HUES48 (cell line): Measurements from ENCODE around the gene MYH3.

ENCODE experiments used
- H3K27ac ChIP-seq: one replicate; pipeline ENCODE4 v1.7.0; 2013; ENCODE audit warnings: low read depth, low read length, inconsistent platforms
- H3K27me3 ChIP-seq: 2 replicates; pipeline ENCODE4 v1.6.1; 2013; ENCODE audit warnings: mild to moderate bottlenecking, low read length; ENCODE audit not compliant: control insufficient read depth, insufficient read depth
- H3K36me3 ChIP-seq: 2 replicates; pipeline ENCODE4 v1.6.1; 2013; ENCODE audit warnings: low read length; ENCODE audit not compliant: control insufficient read depth, insufficient read depth
- H3K4me1 ChIP-seq: 2 replicates; pipeline ENCODE4 v1.6.1; 2013; ENCODE audit warnings: mild to moderate bottlenecking, low read length; ENCODE audit not compliant: control insufficient read depth, insufficient read depth
- H3K4me3 ChIP-seq: 2 replicates; pipeline ENCODE4 v1.5.1; 2013; ENCODE audit warnings: mild to moderate bottlenecking, low read depth, low read length
- H3K9ac ChIP-seq: 2 replicates; pipeline ENCODE4 v1.6.1; 2013; ENCODE audit warnings: mild to moderate bottlenecking, low read depth, low read length, moderate library complexity
- H3K9me3 ChIP-seq: 2 replicates; pipeline ENCODE4 v1.6.1; 2013; ENCODE audit warnings: low read length; ENCODE audit not compliant: control insufficient read depth, insufficient read depth

The MYH3 gene

DNA sequence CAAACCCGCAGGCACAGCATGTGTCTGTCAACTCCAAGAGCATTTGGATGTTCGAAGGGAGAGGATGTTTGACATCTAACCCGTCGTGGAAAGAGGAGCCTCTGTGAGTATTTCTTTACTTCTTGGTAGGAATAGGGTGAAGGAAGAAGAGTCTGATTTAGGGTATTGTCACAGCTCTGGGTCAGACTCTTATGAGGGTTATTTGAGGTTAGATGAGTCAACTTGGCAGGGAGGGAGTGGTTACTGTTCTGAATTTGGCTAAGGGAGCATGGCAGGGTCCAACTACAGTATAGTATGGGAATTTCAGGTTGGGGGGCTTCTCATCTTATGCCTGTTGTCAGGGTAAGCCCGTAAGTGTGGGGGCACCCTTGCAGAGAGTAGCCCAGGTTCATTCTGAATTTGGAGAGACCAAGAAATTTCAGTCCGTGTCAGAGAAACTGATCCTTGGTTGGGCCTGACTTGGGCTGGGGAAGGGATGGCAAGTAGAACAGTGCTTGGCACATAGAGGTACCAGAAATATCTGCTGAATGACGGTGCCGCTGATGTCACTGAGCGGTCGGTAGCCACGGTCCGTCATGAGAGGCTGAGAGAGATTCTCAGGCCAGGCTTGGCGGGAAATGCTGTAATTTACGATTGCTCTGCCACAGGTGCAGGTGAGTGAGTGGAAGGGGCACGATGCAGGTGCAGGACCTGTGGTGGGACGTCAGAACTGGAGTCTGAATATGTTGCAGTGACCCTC lies 43.2 kb downstream of the MYH3 start:
- no peak overlapping the region for H3K27ac ChIP-seq

GRCh38 chr17:10612957-10613744 lies 44.0 kb downstream of the MYH3 start:
- H3K36me3 ChIP-seq, result no peaks in the 10 kb centered on the region
- no peaks in the 10 kb centered on the region for H3K27me3 ChIP-seq
- no peaks in the 10 kb centered on the region for H3K9me3 ChIP-seq
- no peak overlapping the region for H3K27ac ChIP-seq
- no peak overlapping the region for H3K4me3 ChIP-seq
- no peaks in the 10 kb centered on the region for H3K4me1 ChIP-seq
- no peak overlapping the region for H3K9ac ChIP-seq

More for the DNA sequence above, 43.2 kb downstream of the MYH3 start:
- Histone ChIP-seq H3K27me3 (no peaks in the 10 kb centered on the region), H3K4me3 (no peak overlapping the region), H3K9me3 (no peaks in the 10 kb centered on the region), H3K36me3 (no peaks in the 10 kb centered on the region), H3K9ac (no peak overlapping the region), H3K4me1 (no peaks in the 10 kb centered on the region)

DNA sequence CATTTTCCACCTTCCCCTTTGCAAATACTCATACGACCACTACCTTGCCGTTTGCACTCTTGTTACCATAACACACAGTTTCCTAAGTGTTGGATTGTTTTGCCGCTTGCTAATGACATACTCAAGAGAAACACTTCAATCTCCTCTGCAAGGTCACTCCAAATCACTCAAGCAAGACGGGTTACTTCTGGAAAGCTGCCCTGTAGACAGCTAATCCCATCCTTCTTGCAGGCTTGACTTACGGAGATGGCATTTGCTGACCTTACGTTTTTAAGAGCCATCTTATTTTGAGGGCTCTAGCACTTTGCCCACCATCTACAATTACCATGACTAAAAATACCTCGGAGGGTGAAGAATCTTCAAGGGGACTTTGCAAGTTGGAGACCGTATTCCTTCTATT lies 46.2 kb downstream of the MYH3 start:
- Histone ChIP-seq H3K27me3 (no peaks in the 10 kb centered on the region), H3K36me3 (no peaks in the 10 kb centered on the region), H3K9ac (no peak overlapping the region), H3K27ac (no peak overlapping the region), H3K9me3 (no peaks in the 10 kb centered on the region), H3K4me3 (no peak overlapping the region), H3K4me1 (no peaks in the 10 kb centered on the region)

- Histone ChIP-seq H3K9ac (no peak overlapping the region), H3K36me3 (no peaks in the 10 kb centered on the region), H3K4me3 (no peak overlapping the region), H3K27ac (no peak overlapping the region), H3K27me3 (no peaks in the 10 kb centered on the region), H3K9me3 (no peaks in the 10 kb centered on the region), H3K4me1 (no peaks in the 10 kb centered on the region)
Observed at GRCh38 chr17:10608244-10608643, 48.9 kb downstream of the MYH3 start.

DNA sequence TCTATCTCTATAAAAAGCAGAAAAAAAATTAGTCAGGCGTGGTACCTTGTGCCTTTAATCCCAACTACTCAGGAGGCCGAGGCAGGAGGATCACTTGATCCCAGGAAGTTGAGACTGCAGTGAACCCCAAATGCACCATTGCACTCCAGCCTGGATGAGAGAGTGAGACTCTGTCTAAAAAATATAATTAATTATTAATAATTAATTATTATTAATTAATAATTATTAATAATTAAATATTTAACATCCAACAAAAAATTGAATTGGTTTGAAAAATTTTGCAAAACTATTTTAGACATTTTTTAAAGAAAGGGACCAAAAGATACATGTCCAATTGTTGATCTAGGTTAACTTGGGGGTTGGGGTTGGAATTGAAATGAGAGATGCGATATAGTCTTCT lies 51.0 kb downstream of the MYH3 start:
- no peaks in the 10 kb centered on the region for H3K4me1 ChIP-seq
- no peak overlapping the region for H3K9ac ChIP-seq
- no peaks in the 10 kb centered on the region for H3K9me3 ChIP-seq
- H3K4me3 ChIP-seq, result no peak overlapping the region
- no peaks in the 10 kb centered on the region for H3K27me3 ChIP-seq
- H3K36me3 ChIP-seq, result no peaks in the 10 kb centered on the region
- no peak overlapping the region for H3K27ac ChIP-seq

GRCh38 chr17:10605221-10605783 lies 51.8 kb downstream of the MYH3 start:
- H3K4me3 ChIP-seq, result no peak overlapping the region
- H3K9me3 ChIP-seq, result no peaks in the 10 kb centered on the region
- no peak overlapping the region for H3K27ac ChIP-seq
- H3K9ac ChIP-seq, result no peak overlapping the region
- H3K36me3 ChIP-seq, result no peaks in the 10 kb centered on the region
- H3K27me3 ChIP-seq, result no peaks in the 10 kb centered on the region
- H3K4me1 ChIP-seq, result no peaks in the 10 kb centered on the region; the same call in 1 of the 2 replicates

DNA sequence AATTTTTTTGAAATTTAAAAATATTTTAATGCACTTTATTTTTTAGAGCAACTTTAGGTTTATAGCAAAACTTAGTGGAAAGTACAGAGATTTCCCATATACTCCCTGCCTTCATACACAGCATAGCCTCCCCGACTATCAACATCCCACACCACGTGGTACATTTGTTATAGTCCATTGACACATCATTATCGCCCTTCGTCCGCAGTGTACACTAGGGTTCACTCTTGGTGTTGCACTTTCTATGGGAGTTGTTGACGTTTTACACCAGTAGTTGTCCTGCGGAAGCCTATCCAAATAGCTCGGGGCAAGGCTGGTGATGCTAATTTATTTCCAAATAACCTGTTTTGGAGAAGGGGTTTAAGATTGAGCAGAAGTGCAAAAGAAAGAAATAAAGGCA lies 52.6 kb downstream of the MYH3 start:
- Histone ChIP-seq H3K27ac (no peak overlapping the region), H3K4me3 (no peak overlapping the region), H3K4me1 (no peaks in the 10 kb centered on the region; the same call in 1 of the 2 replicates), H3K36me3 (no peaks in the 10 kb centered on the region), H3K9me3 (no peaks in the 10 kb centered on the region), H3K9ac (no peak overlapping the region), H3K27me3 (no peaks in the 10 kb centered on the region)

GRCh38 chr17:10603931-10604330 lies 53.2 kb downstream of the MYH3 start:
- Histone ChIP-seq H3K36me3 (no peaks in the 10 kb centered on the region), H3K4me3 (no peak overlapping the region), H3K4me1 (no peaks in the 10 kb centered on the region; the same call in 1 of the 2 replicates), H3K9ac (no peak overlapping the region), H3K27ac (no peak overlapping the region), H3K27me3 (no peaks in the 10 kb centered on the region), H3K9me3 (no peaks in the 10 kb centered on the region)

DNA sequence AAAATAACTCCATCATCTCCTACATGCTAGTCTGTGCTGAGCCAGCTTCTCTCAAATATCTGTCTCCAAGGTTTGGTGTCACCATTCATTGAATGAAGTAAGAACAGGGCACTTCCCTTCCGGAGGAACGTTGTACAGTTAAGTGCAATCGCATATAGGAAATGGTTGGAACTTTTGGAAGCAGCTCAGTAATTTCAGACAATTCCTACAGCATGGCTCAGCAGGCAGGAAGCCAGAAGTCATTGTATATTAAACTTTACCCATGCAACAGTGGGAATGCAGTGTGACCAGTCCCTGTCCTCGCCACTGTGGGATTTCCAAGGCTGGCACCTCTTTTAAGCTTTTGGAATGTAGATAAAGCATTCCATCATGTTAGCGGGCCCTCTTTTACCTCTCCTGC lies 56.5 kb downstream of the MYH3 start:
- Histone ChIP-seq H3K27ac (no peak overlapping the region), H3K4me3 (no peak overlapping the region), H3K36me3 (no peaks in the 10 kb centered on the region), H3K9me3 (no peaks in the 10 kb centered on the region), H3K4me1 (no peaks in the 10 kb centered on the region; the same call in 1 of the 2 replicates), H3K9ac (no peak overlapping the region), H3K27me3 (no peaks in the 10 kb centered on the region)

DNA sequence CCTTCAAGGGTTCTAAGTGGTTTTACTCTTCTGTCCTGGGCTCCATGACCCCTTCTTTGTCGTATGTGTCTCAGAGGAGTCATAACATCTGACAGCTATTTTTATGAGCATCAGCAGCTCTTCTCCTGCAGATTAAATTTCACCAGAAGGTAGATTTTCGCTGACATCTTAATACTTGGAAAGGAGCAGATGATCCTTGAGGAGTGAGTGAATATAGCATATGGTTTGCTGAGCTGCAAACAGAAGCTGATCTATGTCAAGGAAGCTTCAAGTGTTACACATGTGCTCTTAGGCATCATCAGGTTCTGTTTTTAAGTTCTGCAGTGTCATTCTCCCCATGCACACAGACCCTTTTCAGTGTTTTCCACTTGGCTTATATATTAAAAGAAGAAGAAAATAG lies 58.5 kb downstream of the MYH3 start:
- no peaks in the 10 kb centered on the region for H3K9me3 ChIP-seq
- no peaks in the 10 kb centered on the region for H3K36me3 ChIP-seq
- no peak overlapping the region for H3K9ac ChIP-seq
- no peaks in the 10 kb centered on the region for H3K27me3 ChIP-seq
- H3K4me1 ChIP-seq, result no peaks in the 10 kb centered on the region; the same call in 1 of the 2 replicates
- no peak overlapping the region for H3K27ac ChIP-seq
- no peak overlapping the region for H3K4me3 ChIP-seq

DNA sequence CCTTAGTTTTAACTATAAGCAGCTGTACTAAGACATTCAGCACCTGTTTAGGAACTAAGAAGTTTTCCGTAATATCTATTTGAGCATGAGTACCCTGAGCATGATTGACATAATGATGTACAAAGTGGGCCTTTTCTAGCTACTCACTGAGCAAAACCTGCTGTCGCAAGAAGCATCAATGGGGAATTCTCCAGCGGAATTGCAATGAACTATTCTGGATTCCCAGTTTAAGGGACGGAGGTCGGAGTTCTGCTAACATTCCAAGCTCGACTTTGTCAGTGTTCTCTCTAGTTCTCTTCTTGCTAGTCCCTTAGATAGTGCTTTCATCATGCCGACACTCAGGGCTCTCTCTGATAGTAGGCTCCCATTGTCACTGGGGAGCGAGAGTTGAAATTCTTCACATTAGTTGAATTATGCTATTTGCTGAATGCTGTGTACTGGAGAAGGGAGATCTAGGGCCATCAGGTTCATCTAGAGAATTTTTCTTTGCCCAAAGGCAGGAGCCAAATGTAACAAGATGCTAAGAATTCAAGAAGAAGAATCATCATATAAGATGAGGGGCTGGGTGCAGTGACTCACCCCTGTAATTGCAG lies 67.5 kb downstream of the MYH3 start:
- H3K36me3 ChIP-seq, result no peaks in the 10 kb centered on the region
- no peaks in the 10 kb centered on the region for H3K4me1 ChIP-seq
- no peaks in the 10 kb centered on the region for H3K27me3 ChIP-seq
- H3K4me3 ChIP-seq, result no peak overlapping the region
- no peaks in the 10 kb centered on the region for H3K9me3 ChIP-seq
- H3K27ac ChIP-seq, result no peak overlapping the region
- H3K9ac ChIP-seq, result no peak overlapping the region
